Upper lobe of right lung (tissue), 1 donor: ENCODE measurements around the gene CAMSAP1. TPM values are rescaled to one million over a fixed set of nuclear protein-coding genes. Genes with fewer than 3 reads are reported as not detected.

ENCODE experiments used
- ATAC-seq: fragments of 200-7000 bp; cut with Tn5 transposase; one replicate; pipeline ENCODE4 v1.9.1; 2020; ENCODE audit warnings: mild to moderate bottlenecking, moderate library complexity
- DNase-seq: peaks from one replicate; pipeline ENCODE4 v3.0.0-alpha.2; 2020
- H3K27ac ChIP-seq: fragments of 200-600 bp; one replicate; pipeline ENCODE4 v1.8.0; 2022
- H3K27me3 ChIP-seq: fragments of 200-600 bp; one replicate; pipeline ENCODE4 v1.8.0; 2022; ENCODE audit warnings: mild to moderate bottlenecking
- H3K36me3 ChIP-seq: fragments of 200-600 bp; one replicate; pipeline ENCODE4 v1.8.0; 2022
- H3K4me1 ChIP-seq: fragments of 200-600 bp; one replicate; pipeline ENCODE4 v1.8.0; 2022
- H3K4me3 ChIP-seq: fragments of 200-600 bp; one replicate; pipeline ENCODE4 v1.8.0; 2022; ENCODE audit warnings: mild to moderate bottlenecking
- H3K9me3 ChIP-seq: fragments of 200-600 bp; one replicate; pipeline ENCODE4 v1.8.0; 2022
- CTCF ChIP-seq: fragments of 200-600 bp; IDR thresholded peaks from one replicate; pipeline ENCODE4 v1.8.0; 2022; ENCODE audit warnings: antibody characterized with exemption
- intact Hi-C: fragments of 100-400 bp; cut with DNase I; formaldehyde crosslinking; loops from one replicate; pipeline ENCODE4 v1.11.0; 2022
- total RNA-seq: library from RNA; stranded (reverse); fragmentation: NEBNext Ultra II Directional; extraction: Animal tissue kit (Norgen Biotek cat#: 25700); gene quantifications from one replicate; pipeline ENCODE4 v1.2.1, GENCODE V29; 2021
- donor health status: DM: no; HTN: yes; CAD: no; lungs with severe emphysema.

Gene CAMSAP1
- total RNA-seq, 1 donor from 2014 or later, result 26.5 TPM

GRCh38 chr9:135815830-135816650 is 91.3 kb downstream of the CAMSAP1 start:
- no peaks in the 10 kb centered on the region for H3K9me3 ChIP-seq
- no peak overlapping the region for H3K27ac ChIP-seq
- H3K4me3 ChIP-seq, result no peak overlapping the region
- no peak for TF ChIP-seq CTCF
- intact Hi-C loops, result no loop called here
- H3K4me1 ChIP-seq, result no peaks in the 10 kb centered on the region
- DNase-seq (peak; percentile 39), ATAC-seq (no peak)
- peaks cover 94% of the 10 kb centered on the region for H3K36me3 ChIP-seq
- no peaks in the 10 kb centered on the region for H3K27me3 ChIP-seq

DNA sequence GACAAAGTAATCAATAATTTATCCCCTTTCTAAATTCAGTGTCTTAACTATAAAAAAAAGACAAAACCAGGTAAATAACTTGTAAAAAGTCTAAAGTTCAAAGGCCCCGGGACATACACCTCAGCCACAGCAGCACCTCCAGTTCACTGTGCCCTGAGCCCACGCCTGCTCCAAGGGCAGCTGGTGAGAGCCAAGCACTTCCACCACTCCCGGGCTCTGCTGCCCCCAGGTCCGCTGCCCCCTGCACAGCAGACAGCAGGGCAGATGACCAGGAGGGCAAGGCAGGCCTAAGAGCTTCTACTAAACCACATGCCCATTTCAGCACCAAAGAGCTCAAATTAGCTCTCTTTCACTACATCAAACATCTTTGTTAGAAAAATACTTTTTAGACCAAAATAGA is 91.9 kb downstream of the CAMSAP1 start:
- intact Hi-C loops, result no loop called here

GRCh38 chr9:135814421-135815095 is 92.8 kb downstream of the CAMSAP1 start:
- DNase-seq (peak; percentile 46), ATAC-seq (no peak)
- Histone ChIP-seq H3K4me1 (no peaks in the 10 kb centered on the region), H3K9me3 (no peaks in the 10 kb centered on the region), H3K4me3 (no peak overlapping the region), H3K27me3 (no peaks in the 10 kb centered on the region), H3K36me3 (peaks cover 94% of the 10 kb centered on the region), H3K27ac (no peak overlapping the region)
- TF ChIP-seq CTCF, result no peak
- intact Hi-C loops, result no loop called here

More for the DNA sequence above, 91.9 kb downstream of the CAMSAP1 start:
- peaks cover 94% of the 10 kb centered on the region for H3K36me3 ChIP-seq
- H3K9me3 ChIP-seq, result no peaks in the 10 kb centered on the region
- H3K27me3 ChIP-seq, result no peaks in the 10 kb centered on the region
- no peak for TF ChIP-seq CTCF
- H3K4me3 ChIP-seq, result no peak overlapping the region
- no peaks in the 10 kb centered on the region for H3K4me1 ChIP-seq
- peak; percentile 33 for DNase-seq
- H3K27ac ChIP-seq, result no peak overlapping the region
- ATAC-seq, result no peak

DNA sequence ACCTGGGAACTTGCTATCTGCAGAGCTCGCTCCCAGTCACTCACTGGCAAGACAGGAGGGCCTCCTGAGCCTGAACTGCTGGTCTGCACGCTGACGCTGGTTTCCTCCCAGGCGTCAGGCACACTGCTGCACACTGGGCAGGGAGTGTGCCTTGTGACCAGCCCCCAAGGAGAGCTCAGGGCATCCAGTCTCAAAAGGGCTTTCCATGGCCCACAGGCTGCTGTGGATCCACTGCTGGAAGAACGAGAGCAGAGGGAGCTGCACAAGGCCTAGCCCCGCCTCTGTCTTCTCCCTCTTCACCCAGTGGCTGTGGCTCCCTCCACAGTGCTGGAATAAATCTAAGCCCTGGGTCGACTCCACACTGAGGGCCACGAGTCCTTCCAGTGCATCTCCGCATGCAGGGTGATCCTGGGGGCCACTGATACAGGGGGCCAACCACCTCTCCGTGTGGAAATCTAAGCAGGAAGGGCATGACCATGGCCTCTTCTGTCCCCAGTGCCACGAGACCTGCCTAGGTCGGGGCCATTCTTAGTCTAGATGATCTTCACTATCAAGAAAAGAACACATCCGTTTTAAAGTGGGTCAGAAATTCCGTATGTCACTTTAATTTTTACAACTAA is 93.6 kb downstream of the CAMSAP1 start:
- Histone ChIP-seq H3K9me3 (no peaks in the 10 kb centered on the region), H3K27me3 (no peaks in the 10 kb centered on the region), H3K36me3 (peaks cover 88% of the 10 kb centered on the region), H3K4me3 (no peak overlapping the region), H3K27ac (no peak overlapping the region), H3K4me1 (no peaks in the 10 kb centered on the region)
- TF ChIP-seq CTCF, result no peak
- DNase-seq (peak; percentile 54), ATAC-seq (no peak)
- intact Hi-C loops, result no loop called here

- TF ChIP-seq CTCF, result no peak
- H3K27me3 ChIP-seq, result no peaks in the 10 kb centered on the region
- H3K27ac ChIP-seq, result no peak overlapping the region
- no peak overlapping the region for H3K4me3 ChIP-seq
- H3K4me1 ChIP-seq, result no peaks in the 10 kb centered on the region
- DNase-seq (peak; percentile 40), ATAC-seq (no peak)
- no peaks in the 10 kb centered on the region for H3K9me3 ChIP-seq
- intact Hi-C loops, result no loop called here
- H3K36me3 ChIP-seq, result peaks cover 80% of the 10 kb centered on the region
These were observed 94.4 kb downstream of the CAMSAP1 start for GRCh38 chr9:135812961-135813360.
